ENCODE results near the gene KRTAP4-6.
"Not testable (repeated sequence)": the region's sequence is repeated elsewhere in the genome, so short reads cannot be mapped to it uniquely, and the experiment has no call there.

The KRTAP4-6 gene

DNA sequence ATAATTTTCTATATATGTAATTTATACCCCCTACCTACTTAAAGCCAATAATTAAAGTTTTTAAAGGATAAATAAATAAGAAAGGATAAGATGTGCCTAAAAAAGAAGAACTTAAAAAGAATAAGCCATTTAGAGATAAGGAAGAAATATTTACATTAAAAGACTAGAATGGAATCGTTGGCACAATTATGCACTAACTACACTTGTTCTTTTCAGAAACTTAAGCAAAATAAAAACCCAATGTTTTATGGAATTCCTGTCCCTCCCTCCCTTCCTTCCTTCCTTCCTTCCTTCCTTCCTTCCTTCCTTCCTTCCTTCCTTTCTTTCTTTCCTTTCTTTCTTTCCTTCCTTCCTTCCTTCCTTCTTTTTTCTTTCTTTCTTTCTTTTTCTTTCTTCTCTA is 4.5 kb upstream of the KRTAP4-6 start:
- no peak for DNase-seq (ENCODE audit: insufficient read length, low spot score)
- FAIRE-seq: no peak
- TF ChIP-seq, protein P1, sequence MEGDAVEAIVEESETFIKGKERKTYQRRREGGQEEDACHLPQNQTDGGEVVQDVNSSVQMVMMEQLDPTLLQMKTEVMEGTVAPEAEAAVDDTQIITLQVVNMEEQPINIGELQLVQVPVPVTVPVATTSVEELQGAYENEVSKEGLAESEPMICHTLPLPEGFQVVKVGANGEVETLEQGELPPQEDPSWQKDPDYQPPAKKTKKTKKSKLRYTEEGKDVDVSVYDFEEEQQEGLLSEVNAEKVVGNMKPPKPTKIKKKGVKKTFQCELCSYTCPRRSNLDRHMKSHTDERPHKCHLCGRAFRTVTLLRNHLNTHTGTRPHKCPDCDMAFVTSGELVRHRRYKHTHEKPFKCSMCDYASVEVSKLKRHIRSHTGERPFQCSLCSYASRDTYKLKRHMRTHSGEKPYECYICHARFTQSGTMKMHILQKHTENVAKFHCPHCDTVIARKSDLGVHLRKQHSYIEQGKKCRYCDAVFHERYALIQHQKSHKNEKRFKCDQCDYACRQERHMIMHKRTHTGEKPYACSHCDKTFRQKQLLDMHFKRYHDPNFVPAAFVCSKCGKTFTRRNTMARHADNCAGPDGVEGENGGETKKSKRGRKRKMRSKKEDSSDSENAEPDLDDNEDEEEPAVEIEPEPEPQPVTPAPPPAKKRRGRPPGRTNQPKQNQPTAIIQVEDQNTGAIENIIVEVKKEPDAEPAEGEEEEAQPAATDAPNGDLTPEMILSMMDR (IDR thresholded peaks at IDR 0.05; ENCODE audit: insufficient read depth, missing control alignments): no peak

DNA sequence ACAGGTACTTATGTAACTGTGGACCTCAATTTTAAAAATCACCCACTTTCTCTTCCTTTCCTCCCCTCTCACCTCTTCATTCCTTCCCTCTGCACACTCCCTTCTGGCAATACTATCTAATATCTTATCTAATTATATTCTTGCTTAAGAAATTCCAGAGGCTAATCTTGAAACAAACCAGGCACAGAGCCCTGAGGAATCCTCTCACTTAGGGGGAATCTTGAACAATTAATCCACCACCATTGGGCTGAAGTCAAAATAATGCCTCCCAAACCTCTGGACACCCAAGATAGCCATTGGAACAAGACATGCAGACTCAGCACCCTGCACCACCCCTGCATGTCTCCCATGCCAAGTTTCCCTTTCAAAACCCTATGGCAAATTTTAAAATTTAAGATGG is 1.0 kb upstream of the KRTAP4-6 start:
- DNase-seq (ENCODE audit: insufficient read length, low spot score) (no peak), FAIRE-seq (no peak)
- TF ChIP-seq, protein P1 (IDR thresholded peaks at IDR 0.05; ENCODE audit: insufficient read depth, missing control alignments): no peak

DNA sequence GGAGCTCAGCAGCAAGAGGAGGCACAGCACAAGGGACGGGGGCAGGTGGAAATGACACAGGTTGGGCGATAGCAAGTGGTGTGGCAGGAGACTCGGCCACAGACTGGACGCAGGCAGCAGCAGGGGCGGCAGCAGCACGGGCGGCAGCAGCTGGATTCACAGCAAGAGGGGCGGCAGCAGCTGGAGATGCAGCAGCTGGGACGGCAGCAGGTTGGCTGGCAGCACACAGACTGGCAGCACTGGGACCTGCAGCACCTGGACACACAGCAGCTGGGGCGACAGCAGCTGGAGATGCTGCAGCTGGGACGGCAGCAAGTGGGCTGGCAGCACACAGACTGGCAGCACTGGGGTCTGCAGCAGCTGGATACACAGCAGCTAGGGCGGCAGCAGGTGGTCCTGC is 479 bp downstream of the KRTAP4-6 start:
- DNase-seq (ENCODE audit: insufficient read length, low spot score); FAIRE-seq: not testable (repeated sequence)

DNA sequence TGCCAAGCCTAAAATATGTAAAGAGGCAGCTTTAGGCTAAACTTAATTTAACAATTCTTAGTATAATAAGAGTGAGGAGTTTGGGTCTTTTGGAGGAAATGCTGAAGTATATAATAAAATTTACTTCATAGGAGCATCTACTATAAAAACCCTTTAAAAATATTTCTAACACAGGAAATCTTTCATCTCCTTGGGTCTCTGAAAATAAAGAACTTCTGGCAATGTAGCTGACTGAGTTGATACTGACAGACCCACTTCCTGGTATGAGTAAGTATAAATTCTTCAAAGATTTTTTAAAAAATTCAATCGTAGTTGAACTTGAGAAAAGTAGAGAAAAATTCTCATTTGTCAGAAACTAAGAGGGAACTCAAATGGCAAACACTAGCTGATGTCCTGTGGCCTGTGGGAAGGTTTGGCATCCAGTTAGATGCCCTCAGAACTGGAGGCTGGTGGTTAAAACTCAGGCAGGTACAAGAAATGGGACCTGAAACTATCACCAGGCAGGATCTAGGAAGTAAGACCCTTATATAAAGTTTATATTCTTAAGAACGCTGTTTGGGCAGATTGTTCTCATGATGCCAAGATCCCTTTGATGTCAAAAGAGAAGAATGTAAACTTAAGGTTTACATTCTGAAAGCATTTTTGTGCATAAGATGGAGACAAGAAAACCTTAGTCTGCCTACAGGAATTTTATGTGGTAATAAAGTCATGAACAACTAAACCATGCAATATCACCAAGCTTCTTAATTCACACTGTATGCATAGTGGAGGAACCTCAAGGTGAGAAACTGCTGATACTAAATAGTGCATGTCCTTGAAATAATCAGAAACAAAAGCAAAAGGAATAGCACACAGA is 6.2 kb downstream of the KRTAP4-6 start:
- no peak for FAIRE-seq
- TF ChIP-seq, protein P1 (IDR thresholded peaks at IDR 0.05; ENCODE audit: insufficient read depth, missing control alignments): no peak
- DNase-seq (ENCODE audit: insufficient read length, low spot score): no peak

DNA sequence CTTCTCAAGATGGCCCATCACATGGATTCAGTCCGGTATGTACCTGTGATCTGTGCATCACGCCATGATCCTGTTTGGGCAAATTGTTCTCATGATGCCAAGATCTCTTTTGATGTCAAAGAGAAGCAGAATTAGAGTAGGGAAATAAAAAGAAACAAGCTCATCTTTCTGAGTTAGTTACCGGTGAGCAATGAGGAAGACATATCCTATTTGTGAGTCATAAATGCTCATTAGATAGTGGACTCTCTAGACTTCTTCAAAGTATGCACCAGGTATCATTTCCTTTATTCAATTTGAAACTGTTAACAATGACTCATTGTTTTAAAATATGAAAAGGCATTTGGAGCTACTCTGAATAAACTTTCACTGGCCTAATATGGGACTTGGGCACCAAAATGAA is 8.4 kb downstream of the KRTAP4-6 start:
- DNase-seq (ENCODE audit: insufficient read length, low spot score) (no peak), FAIRE-seq (no peak)
- TF ChIP-seq, protein P1 (IDR thresholded peaks at IDR 0.05; ENCODE audit: insufficient read depth, missing control alignments): no peak

DNA sequence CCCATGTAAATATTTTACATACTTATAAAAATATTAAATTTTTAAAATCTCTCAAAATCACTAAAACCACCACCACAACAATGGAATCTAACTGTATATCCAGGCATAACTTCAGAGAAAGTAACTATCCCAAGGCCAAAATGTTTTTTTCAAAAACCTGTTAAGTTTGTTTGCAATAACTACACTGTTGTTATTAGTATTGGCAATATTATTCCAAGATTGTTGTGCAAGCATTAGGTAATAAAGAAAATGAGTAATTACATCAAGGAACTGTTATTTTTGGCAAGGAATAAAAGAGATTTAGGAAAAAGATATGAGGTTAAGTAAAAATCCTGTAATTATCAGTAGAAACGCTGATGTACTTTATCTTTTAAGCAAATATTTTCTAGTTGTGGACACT is 13.0 kb downstream of the KRTAP4-6 start:
- DNase-seq (ENCODE audit: insufficient read length, low spot score) (no peak), FAIRE-seq (no peak)
- TF ChIP-seq, protein P1 (IDR thresholded peaks at IDR 0.05; ENCODE audit: insufficient read depth, missing control alignments): no peak

DNA sequence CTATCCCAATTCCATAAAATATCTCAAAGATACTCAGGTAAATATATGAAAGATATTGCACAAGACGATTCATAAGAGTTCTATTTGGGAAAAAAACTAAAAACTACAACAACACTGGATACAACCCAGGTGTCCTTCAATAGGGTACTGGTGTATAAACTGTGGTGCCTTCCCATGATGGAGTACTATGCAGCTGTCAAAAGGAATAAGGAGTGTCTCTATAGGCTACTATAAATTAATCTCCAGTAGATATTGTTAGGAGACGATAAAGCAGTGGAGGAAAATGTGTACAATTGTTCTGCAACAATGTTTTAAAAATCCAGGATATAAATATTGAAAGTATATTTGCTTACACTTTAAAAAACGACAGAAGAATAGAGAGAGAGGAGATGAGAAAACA is 13.9 kb downstream of the KRTAP4-6 start:
- FAIRE-seq: no peak
- TF ChIP-seq, protein P1 (IDR thresholded peaks at IDR 0.05; ENCODE audit: insufficient read depth, missing control alignments): no peak
- no peak for DNase-seq (ENCODE audit: insufficient read length, low spot score)

Data from D721Med (cell line).